ENCODE data around the gene STXBP3.
"Not testable (repeated sequence)": the region's sequence is repeated elsewhere in the genome, so short reads cannot be mapped to it uniquely, and the experiment has no call there.

Gene STXBP3, protein sequence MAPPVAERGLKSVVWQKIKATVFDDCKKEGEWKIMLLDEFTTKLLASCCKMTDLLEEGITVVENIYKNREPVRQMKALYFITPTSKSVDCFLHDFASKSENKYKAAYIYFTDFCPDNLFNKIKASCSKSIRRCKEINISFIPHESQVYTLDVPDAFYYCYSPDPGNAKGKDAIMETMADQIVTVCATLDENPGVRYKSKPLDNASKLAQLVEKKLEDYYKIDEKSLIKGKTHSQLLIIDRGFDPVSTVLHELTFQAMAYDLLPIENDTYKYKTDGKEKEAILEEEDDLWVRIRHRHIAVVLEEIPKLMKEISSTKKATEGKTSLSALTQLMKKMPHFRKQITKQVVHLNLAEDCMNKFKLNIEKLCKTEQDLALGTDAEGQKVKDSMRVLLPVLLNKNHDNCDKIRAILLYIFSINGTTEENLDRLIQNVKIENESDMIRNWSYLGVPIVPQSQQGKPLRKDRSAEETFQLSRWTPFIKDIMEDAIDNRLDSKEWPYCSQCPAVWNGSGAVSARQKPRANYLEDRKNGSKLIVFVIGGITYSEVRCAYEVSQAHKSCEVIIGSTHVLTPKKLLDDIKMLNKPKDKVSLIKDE

GRCh38 chr1:108746382-108747170, at the start of gene STXBP3:
STXBP3 (plus strand) TSS chr1:108746674; CDS start chr1:108746738, 64 bp downstream.
- peak; percentile 98 for DNase-seq

GRCh38 chr1:108699375-108700332, 46.8 kb upstream of the STXBP3 start:
- DNase-seq, result no peak

GRCh38 chr1:108701176-108701849, 45.2 kb upstream of the STXBP3 start:
- DNase-seq, result no peak

DNA sequence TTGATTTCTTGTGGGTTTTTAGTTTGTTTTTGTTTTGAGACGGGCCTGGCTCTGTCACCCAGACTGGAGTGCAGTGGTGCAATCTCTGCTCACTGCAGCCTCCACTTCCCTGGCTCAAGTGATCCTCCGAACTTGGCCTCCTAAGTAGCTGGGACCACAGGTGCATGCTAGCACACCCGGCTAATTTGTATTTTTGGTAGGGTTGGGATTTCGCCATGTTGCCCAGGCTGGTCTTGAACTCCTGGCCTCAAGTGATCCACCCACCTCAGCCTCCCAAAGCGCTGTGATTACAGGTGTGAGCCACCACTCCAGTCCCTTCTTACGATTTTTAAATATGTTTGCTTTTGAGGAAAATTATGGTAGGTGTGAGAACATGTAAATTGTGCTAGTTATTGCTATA, 44.4 kb upstream of the STXBP3 start:
- not testable (repeated sequence) for DNase-seq

- DNase-seq, result no peak
These were observed 42.5 kb upstream of the STXBP3 start for GRCh38 chr1:108703939-108704338.

GRCh38 chr1:108704496-108704895, 42.0 kb upstream of the STXBP3 start:
- DNase-seq, result no peak

DNA sequence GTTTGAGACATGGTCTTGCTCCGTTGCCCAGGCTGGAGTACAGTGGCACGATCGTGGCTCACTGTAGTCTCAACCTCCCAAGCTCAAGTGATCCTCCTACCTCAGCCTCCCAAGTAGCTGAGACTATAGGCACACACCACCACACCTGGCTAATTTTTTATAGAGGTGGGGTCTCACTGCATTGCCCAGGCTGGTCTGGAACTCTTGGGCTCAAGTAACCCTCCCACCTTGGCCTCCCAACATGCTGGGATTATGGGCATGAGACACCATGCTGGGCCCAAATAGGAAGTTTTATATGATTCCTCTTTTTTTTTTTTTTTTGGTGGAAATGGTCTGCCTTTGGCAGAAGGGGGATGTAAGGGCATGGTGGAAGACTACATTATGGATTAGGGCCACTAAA, 39.8 kb upstream of the STXBP3 start:
- no peak for DNase-seq

- DNase-seq, result no peak
These were observed 37.5 kb upstream of the STXBP3 start for GRCh38 chr1:108708691-108709660.

DNA sequence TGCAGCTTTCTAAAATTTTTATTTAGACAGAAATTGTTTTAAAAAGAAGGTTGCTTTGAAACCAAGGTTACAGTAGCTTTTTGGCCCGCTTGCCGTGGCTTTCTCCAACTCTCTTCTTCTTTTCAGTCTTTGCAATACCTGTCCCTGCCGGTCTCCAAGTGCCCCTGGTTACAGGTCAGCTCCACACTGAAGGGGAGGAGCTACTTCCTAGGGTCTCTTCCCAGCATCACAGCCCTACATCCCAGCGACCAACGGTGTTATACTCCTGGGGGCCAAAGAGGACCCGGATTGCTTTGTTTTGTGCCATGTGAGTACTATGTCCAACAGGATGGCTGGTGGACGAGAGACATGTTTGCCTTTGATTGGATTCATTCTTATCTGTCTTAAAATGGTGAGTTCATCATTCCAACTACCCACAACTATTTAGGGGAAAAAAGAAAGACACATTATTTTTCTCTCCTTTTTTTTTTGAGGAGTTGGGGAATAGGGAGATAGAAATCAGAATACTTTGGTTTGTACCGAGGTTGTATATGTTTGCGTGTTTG, 33.8 kb upstream of the STXBP3 start, which contains the start of gene FNDC7:
FNDC7 (plus strand) TSS at position 303 of the 545 bp plus-strand sequence; CDS start at position 329, 26 bp downstream.
- no peak for DNase-seq

DNA sequence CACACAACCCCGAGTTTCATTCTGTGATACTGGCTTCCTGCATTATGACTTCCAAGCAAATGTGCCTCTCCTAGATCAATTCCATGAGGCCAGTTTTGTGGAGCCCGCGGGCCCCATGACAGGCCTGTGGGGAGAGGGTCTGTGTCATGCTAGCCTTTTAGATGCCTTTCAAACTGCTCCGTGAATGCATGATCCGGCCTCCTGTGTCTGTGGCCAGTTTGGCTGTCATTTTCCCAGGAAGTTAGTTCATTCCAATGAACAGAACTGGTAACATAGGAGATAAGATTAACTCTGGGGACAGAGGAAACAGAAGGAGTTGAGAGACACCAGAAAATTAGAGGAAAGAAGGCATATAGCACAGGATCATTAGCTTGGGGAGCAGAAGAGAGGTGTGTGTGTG, 30.5 kb upstream of the STXBP3 start:
- DNase-seq, result no peak

DNA sequence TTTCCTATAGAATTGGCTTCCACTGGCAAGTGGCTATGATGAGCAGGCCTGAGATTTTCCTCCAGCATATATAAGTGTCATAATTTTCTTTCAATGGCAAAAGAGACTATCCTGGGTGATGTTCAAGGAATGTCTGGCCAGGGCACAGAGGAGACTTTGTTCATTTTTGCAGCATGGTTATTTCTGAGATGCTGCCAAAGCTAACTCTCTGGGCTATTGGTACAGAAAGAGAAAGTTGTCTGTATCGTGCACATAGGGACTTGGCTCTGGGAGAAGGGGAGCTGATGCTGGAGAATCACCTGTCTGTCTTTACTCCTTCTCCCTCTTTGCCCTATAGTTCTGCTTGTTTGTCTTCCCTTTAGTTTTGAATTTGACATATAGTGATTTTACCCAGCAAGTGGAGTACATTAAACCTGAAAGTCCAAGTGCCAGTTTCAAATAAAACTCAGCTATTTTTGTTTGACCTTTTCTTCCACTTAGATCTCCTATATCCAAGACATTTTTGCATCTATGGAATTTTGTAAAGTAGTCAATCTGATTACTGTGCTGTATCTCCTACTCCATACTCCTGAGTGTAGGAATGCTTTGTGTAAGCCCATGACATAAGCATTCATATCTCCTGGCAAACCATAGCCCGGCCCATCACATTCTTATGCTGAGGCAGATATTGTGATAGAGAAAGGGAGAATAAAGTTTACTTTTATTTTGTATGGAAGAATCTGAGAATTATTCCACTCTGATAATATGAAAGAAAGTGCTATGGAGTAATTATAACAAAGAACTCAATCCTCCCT, 29.8 kb upstream of the STXBP3 start:
- DNase-seq, result no peak

GRCh38 chr1:108717774-108718316, 28.6 kb upstream of the STXBP3 start:
- no peak for DNase-seq

DNA sequence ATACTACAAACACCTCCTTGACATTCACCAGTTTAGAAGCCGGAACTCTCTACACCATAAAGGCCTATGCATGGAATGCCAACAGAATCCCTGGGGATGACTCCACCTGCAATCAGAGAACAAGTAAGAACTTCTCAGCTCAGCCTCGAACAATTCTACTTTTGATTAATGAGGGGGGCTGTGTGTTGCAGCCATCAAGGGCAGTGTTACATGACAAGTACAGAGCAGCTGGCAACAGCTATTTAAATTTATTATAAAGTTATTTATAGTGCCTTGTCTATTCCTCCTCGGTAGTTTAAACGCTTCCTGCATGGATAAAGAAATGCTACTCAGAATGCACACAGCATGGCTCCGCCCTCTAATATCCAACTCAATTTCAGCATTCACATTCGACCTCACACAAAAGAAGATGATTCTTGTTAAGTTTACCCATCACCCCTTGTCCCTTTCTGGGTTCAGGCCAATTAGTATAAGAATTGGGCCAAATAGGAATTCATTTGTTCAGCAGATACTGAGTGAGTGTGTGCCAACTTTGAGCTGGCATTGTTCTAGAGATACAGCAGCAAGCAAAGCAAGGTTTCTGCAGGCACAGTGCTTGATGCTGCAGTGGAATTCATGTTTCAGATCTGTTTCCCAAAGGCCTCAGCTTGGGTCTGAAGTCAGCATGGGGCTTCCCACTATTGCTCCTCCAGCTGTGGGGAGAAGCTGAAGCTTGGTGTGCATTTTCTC, 27.4 kb upstream of the STXBP3 start:
- no peak for DNase-seq

DNA sequence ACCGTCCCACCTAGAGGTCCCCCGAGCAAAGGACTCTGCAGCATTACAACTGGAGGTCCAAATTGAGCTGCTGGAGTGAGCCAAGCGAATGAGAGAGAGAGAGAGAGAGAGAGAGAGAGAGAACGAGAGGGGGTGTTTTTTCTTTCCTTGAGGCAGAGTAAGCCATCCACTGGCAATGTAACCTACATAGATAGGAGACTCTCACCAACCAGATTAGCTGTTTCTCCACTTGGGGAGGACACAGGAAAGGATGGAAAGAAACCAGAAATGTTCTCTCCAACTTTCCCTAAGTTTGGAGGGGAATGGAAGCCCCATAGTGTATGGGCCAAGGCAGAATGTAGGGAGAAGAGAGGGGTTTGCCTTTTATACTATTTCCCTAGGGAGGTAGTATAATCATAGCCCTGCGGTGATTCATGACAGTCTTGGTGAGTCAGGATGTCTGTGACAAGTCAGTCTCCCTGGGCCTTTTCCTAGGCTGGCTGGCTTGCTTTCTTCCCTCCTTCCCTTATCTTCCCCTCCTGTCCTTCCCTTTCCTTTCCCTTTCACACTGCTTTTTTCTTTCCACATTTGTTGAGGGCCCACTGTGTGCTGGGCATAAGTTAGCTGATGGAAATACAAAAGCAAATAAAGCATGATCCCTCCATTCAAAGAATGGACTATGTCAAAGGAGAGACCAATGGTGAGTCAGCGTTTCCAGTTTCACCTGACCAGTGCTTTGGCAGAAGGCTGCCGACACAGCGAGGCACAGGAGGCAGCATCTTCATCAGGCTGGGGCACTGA, 26.6 kb upstream of the STXBP3 start:
- no peak for DNase-seq

GRCh38 chr1:108722292-108722691, 24.2 kb upstream of the STXBP3 start:
- DNase-seq, result no peak

GRCh38 chr1:108725906-108726305, 20.6 kb upstream of the STXBP3 start:
- no peak for DNase-seq

DNA sequence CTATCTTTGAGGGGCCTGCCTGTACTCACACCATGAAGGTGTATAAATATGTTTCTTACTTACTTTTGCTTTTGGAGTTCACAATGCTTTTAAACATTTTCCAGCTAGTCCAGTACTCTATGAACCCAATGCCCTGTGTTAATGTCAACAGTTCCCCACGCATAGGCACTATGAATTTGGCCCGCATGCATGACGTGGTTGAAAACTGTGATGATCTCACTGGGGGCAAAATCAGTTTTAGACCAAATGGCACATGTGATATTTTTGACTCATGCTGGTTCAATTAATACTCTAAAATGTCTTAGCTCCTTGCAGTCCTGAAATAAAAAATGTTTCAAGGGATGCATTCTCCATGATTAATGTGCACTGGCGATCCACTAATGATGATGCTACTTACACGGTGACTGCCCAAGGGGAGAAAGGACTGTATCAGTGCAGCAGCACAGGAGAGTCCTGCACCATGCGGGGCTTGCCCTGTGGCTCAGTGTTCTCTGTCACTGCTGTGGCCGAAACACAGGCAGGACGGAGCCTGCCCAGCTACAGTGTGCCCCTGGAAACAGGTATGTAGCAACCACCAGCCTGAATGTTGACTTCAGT, 18.0 kb upstream of the STXBP3 start:
- no peak for DNase-seq
